ENCODE measurements around the gene PNISR.

The PNISR gene

GRCh38 chr6:99434702-99435530, 9.8 kb upstream of the PNISR start:
- no peak overlapping the region for H2AFZ ChIP-seq (ENCODE audit: low read length)
- H3K27me3 ChIP-seq (ENCODE audit: insufficient read depth, low read length, poor library complexity, severe bottlenecking), result no peaks in the 10 kb centered on the region
- H3F3A ChIP-seq (ENCODE audit: low read depth), result no peaks in the 10 kb centered on the region
- H3K4me3 ChIP-seq (ENCODE audit: low read length, poor library complexity, severe bottlenecking), result no peak overlapping the region
- H3K4me2 ChIP-seq (ENCODE audit: low read depth, low read length, poor library complexity, severe bottlenecking), result no peak overlapping the region
- H3K79me2 ChIP-seq (ENCODE audit: insufficient read depth, low read length), result no peaks in the 10 kb centered on the region
- H3K36me3 ChIP-seq (ENCODE audit: insufficient read depth, low read length), result no peaks in the 10 kb centered on the region
- no peaks in the 10 kb centered on the region for H3K4me1 ChIP-seq (ENCODE audit: insufficient read depth, low read length, poor library complexity, severe bottlenecking)
- H3K9ac ChIP-seq (ENCODE audit: low read depth, low read length, poor library complexity, severe bottlenecking), result no peak overlapping the region
- TF ChIP-seq EZH2phosphoT487 (IDR thresholded peaks at IDR 0.05; ENCODE audit: borderline replicate concordance), result no peak
- peak; percentile 64 for TF ChIP-seq CTCF (conservative IDR thresholded peaks at IDR 0.05; ENCODE audit: low read length)
- H3K9me2 ChIP-seq (replicated peaks; ENCODE audit: low read depth, low read length), result no peaks in the 10 kb centered on the region
- H3K9me3 ChIP-seq (ENCODE audit: insufficient read depth, low read depth, low read length), result no peaks in the 10 kb centered on the region
- no peaks in the 10 kb centered on the region for H4K20me1 ChIP-seq (ENCODE audit: insufficient read depth, low read length, poor library complexity, severe bottlenecking)

- no peak overlapping the region for H2AFZ ChIP-seq (ENCODE audit: low read length)
- H3K4me1 ChIP-seq (ENCODE audit: insufficient read depth, low read length, poor library complexity, severe bottlenecking), result peaks cover 2% of the 10 kb centered on the region
- no peaks in the 10 kb centered on the region for H3K27me3 ChIP-seq (ENCODE audit: insufficient read depth, low read length, poor library complexity, severe bottlenecking)
- H3K9ac ChIP-seq (ENCODE audit: low read depth, low read length, poor library complexity, severe bottlenecking), result no peak overlapping the region
- no peaks in the 10 kb centered on the region for H4K20me1 ChIP-seq (ENCODE audit: insufficient read depth, low read length, poor library complexity, severe bottlenecking)
- peaks cover 7% of the 10 kb centered on the region for H3K79me2 ChIP-seq (ENCODE audit: insufficient read depth, low read length)
- H3K4me3 ChIP-seq (ENCODE audit: low read length, poor library complexity, severe bottlenecking), result no peak overlapping the region
- no peaks in the 10 kb centered on the region for H3K9me3 ChIP-seq (ENCODE audit: insufficient read depth, low read depth, low read length)
- H3K4me2 ChIP-seq (ENCODE audit: low read depth, low read length, poor library complexity, severe bottlenecking), result no peak overlapping the region
- H3K9me2 ChIP-seq (replicated peaks; ENCODE audit: low read depth, low read length), result no peaks in the 10 kb centered on the region
- no peaks in the 10 kb centered on the region for H3K36me3 ChIP-seq (ENCODE audit: insufficient read depth, low read length)
- H3F3A ChIP-seq (ENCODE audit: low read depth), result no peaks in the 10 kb centered on the region
- TF ChIP-seq EZH2phosphoT487 (IDR thresholded peaks at IDR 0.05; ENCODE audit: borderline replicate concordance) (no peak), CTCF (conservative IDR thresholded peaks at IDR 0.05; ENCODE audit: low read length) (no peak)
Observed at GRCh38 chr6:99432877-99433276, 7.8 kb upstream of the PNISR start.

GRCh38 chr6:99431901-99432300, 6.8 kb upstream of the PNISR start:
- Histone ChIP-seq H3K36me3 (ENCODE audit: insufficient read depth, low read length) (no peaks in the 10 kb centered on the region), H2AFZ (ENCODE audit: low read length) (no peak overlapping the region), H3K9me2 (replicated peaks; ENCODE audit: low read depth, low read length) (no peaks in the 10 kb centered on the region), H3K4me2 (ENCODE audit: low read depth, low read length, poor library complexity, severe bottlenecking) (no peak overlapping the region), H3K9ac (ENCODE audit: low read depth, low read length, poor library complexity, severe bottlenecking) (no peak overlapping the region), H3K4me3 (ENCODE audit: low read length, poor library complexity, severe bottlenecking) (no peak overlapping the region), H3F3A (ENCODE audit: low read depth) (no peaks in the 10 kb centered on the region), H4K20me1 (ENCODE audit: insufficient read depth, low read length, poor library complexity, severe bottlenecking) (no peaks in the 10 kb centered on the region), H3K27me3 (ENCODE audit: insufficient read depth, low read length, poor library complexity, severe bottlenecking) (no peaks in the 10 kb centered on the region), H3K79me2 (ENCODE audit: insufficient read depth, low read length) (peaks cover 17% of the 10 kb centered on the region), H3K9me3 (ENCODE audit: insufficient read depth, low read depth, low read length) (no peaks in the 10 kb centered on the region), H3K4me1 (ENCODE audit: insufficient read depth, low read length, poor library complexity, severe bottlenecking) (peaks cover 12% of the 10 kb centered on the region)
- no peak for TF ChIP-seq CTCF (conservative IDR thresholded peaks at IDR 0.05; ENCODE audit: low read length)
- no peak for TF ChIP-seq EZH2phosphoT487 (IDR thresholded peaks at IDR 0.05; ENCODE audit: borderline replicate concordance)
